Peyer's patch (tissue), 4 donors: ENCODE data around the gene PRKCZ. TPM values are rescaled to one million over a fixed set of nuclear protein-coding genes. Genes with fewer than 3 reads are reported as not detected.

Experiments
- DNase-seq, 3 donors: peaks; one replicate each; pipeline ENCODE4 v3.0.0-alpha.2; 2017 to 2019
- H3K27ac ChIP-seq, 4 donors: fragments of 200-600 bp; sonication (generic); one replicate each; pipeline ENCODE4 v1.5.1; 2016 to 2019
- H3K27me3 ChIP-seq, 2 donors: fragments of 200-600 bp; sonication (generic); one replicate each; pipeline ENCODE4 v1.5.1; 2019
- H3K36me3 ChIP-seq, 3 donors: fragments of 200-600 bp; sonication (generic); one replicate each; pipeline ENCODE4 v1.5.1; 2016 to 2019
- H3K4me1 ChIP-seq, 4 donors: fragments of 200-600 bp; sonication (generic); one replicate each; pipeline ENCODE4 v1.5.1; 2016 to 2019
- H3K4me3 ChIP-seq, 4 donors: fragments of 200-600 bp; sonication (generic); 1 replicate in 3 of 4; 2 replicates in 1 of 4; pipeline ENCODE4 v1.5.1; 2016 to 2019; ENCODE audit warnings: mild to moderate bottlenecking in 1 of 4
- H3K9me3 ChIP-seq, 4 donors: fragments of 200-600 bp; sonication (generic); one replicate each; pipeline ENCODE4 v1.5.1; 2016 to 2019; ENCODE audit warnings: mild to moderate bottlenecking in 1 of 4
- POLR2A ChIP-seq, 2 donors: fragments of 450-650 bp; IDR thresholded peaks; one replicate each; pipeline ENCODE4 v1.5.1; 2017; ENCODE audit warnings: antibody characterized with exemption in 2 of 2, mild to moderate bottlenecking in 2 of 2, moderate library complexity in 2 of 2
- total RNA-seq, 4 donors: library from RNA; depleted of rRNA; stranded (reverse); fragments of >200 nt; gene quantifications; one replicate each; pipeline ENCODE4 v1.1.0, GENCODE V29; 2016
- TF ChIP-seq, protein P1 (sequence below), 6 experiments: fragments of 450-650 bp in 4 of 6; fragments of 200-600 bp in 2 of 6; sonication (generic) in 1 of 6; IDR thresholded peaks; one replicate each; pipeline ENCODE4 v1.5.1; 2017 to 2019; ENCODE audit warnings: antibody characterized with exemption in 6 of 6, mild to moderate bottlenecking in 3 of 6, moderate library complexity in 1 of 6

Gene PRKCZ
- total RNA-seq, 4 donors from 2014 or later = 51.2 to 105 (median 93.6) TPM

DNA sequence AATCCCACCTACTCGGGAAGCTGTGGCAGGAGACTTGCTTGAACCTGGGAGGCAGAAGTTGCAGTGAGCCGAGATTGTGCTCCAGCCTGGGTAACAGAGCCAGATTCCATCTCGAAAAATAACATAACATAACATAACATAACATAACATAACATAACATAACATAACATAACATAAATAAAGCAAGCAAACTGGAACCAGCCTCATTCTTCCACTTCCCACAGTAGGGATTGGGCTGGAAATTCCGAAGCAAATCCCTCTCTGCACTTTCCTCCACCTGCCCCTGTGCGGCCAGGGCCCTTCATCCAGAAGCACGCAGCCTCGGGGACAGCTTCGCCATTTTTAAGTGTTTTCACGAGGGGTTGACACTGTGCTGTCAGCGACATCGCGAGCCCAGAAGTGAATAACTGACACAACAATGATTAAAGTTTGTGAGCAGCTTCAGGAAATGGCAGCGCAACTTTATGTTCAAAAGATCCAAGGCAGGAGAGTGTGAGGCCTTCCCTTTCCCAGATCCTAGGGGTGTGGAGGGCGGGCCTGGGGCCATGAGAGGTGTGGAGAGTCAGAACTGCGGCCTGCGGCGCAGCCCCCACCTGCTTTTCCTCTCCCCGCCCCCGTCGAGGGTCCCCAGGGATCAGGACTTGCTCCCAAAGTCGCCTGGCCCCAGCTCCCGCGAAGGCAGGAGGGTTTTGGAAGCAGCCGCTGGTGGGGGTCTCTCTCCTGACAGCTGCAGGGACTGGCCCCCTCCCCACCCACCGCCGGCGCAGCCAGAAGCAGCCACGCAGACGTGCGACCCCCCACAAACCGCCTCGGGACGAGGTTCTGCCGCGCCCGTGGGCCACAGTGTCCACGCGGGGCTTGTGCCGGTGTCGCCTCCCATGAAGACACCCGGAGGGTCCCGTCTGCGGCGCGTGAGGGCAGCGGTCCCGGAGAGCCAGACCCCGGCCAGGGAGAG lies 31.7 kb upstream of the PRKCZ start:
- DNase-seq = no peak
- H3K36me3 ChIP-seq = no peaks in the 10 kb centered on the region
- peaks cover 0 to 3% (median 0%) of the 10 kb centered on the region in 4 donors for H3K9me3 ChIP-seq
- no peak for TF ChIP-seq POLR2A (IDR thresholded peaks at IDR 0.05)
- TF ChIP-seq, protein P1, sequence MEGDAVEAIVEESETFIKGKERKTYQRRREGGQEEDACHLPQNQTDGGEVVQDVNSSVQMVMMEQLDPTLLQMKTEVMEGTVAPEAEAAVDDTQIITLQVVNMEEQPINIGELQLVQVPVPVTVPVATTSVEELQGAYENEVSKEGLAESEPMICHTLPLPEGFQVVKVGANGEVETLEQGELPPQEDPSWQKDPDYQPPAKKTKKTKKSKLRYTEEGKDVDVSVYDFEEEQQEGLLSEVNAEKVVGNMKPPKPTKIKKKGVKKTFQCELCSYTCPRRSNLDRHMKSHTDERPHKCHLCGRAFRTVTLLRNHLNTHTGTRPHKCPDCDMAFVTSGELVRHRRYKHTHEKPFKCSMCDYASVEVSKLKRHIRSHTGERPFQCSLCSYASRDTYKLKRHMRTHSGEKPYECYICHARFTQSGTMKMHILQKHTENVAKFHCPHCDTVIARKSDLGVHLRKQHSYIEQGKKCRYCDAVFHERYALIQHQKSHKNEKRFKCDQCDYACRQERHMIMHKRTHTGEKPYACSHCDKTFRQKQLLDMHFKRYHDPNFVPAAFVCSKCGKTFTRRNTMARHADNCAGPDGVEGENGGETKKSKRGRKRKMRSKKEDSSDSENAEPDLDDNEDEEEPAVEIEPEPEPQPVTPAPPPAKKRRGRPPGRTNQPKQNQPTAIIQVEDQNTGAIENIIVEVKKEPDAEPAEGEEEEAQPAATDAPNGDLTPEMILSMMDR (IDR thresholded peaks at IDR 0.05) = no peak
- peaks cover 0 to 8% (median 3%) of the 10 kb centered on the region in 4 donors for H3K4me1 ChIP-seq
- no peak overlapping the region for H3K27ac ChIP-seq
- H3K27me3 ChIP-seq = peaks cover 0 to 29% of the 10 kb centered on the region in 2 donors
- no peak overlapping the region for H3K4me3 ChIP-seq

DNA sequence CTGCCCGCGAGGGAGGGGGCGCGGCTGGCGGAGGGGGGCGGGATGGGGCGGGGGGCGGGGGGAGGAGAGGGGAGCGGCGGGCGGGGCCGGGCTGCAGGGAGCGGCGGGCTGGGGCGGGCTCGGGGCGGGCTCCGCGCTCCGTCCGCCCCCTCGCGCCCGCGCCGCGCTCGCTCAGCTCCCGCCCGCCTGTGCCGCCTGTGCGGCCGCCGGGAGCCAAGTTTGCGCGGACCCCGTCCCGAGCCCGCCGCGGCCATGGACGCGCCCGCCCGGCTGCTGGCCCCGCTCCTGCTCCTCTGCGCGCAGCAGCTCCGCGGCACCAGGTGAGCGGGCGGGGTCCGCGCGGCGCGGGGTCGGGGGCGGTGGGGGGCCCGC lies 31.1 kb upstream of the PRKCZ start, which contains the start of gene GABRD:
GABRD (plus strand) TSS at position 174 of the 372 bp plus-strand sequence; CDS start at position 253, 79 bp downstream.
- Histone ChIP-seq H3K27me3 (peaks cover 0 to 29% of the 10 kb centered on the region in 2 donors), H3K4me3 (peak within 1 kb of the TSS in 3 of 4 donors; percentile 18 to 46 (median 27)), H3K9me3 (peaks cover 0 to 3% (median 0%) of the 10 kb centered on the region in 4 donors), H3K4me1 (peaks cover 0 to 8% (median 3%) of the 10 kb centered on the region in 4 donors), H3K27ac (no peak within 1 kb of the TSS), H3K36me3 (no peaks in the 10 kb centered on the region)
- DNase-seq = no peak
- TF ChIP-seq, protein P1 (IDR thresholded peaks at IDR 0.05) = no peak
- no peak for TF ChIP-seq POLR2A (IDR thresholded peaks at IDR 0.05)

DNA sequence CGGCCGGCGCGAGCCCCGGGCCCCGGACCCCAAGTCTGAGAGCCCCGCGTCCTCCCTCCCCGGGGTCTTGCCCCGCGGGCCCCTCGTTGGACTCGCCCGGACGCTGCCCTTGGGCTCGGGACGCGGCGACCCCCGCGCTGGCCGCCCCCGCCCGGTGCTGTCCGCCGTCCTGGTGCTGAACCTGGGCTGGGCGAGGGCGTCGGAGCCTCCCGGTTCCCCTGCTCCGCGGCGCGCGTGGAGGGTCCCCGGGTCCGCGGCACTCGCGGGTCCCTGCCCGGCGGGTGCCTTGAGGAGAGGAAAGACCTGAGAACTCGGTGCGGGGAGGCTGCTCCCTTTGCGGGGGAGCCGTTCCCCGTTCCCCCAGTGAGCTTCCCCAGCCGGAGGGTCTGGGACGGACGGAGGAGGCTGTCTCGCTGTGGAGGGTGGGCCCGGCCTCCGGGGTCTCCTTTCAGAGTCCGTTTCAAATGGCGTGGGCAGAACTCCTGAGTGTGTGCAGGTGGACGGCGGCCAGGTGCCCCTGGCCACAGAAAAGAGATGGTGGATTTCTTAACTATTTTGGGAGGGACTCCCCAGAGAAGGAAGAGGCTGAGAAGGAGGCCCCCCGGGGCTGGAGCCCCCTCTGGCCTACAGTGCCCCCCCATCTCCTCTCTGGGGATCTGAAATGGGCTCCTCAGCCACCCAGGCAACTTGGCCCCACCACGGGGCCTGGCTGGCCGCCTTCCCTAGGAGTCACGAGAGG lies 30.5 kb upstream of the PRKCZ start:
- Histone ChIP-seq H3K4me1 (peaks cover 0 to 8% (median 3%) of the 10 kb centered on the region in 4 donors), H3K27ac (no peak overlapping the region), H3K9me3 (peaks cover 0 to 3% (median 0%) of the 10 kb centered on the region in 4 donors), H3K4me3 (peak overlapping the region in 3 of 4 donors; percentile 18 to 46 (median 27)), H3K27me3 (peaks cover 0 to 29% of the 10 kb centered on the region in 2 donors), H3K36me3 (no peaks in the 10 kb centered on the region)
- no peak for DNase-seq
- TF ChIP-seq, protein P1 (IDR thresholded peaks at IDR 0.05) = no peak
- TF ChIP-seq POLR2A (IDR thresholded peaks at IDR 0.05) = no peak

DNA sequence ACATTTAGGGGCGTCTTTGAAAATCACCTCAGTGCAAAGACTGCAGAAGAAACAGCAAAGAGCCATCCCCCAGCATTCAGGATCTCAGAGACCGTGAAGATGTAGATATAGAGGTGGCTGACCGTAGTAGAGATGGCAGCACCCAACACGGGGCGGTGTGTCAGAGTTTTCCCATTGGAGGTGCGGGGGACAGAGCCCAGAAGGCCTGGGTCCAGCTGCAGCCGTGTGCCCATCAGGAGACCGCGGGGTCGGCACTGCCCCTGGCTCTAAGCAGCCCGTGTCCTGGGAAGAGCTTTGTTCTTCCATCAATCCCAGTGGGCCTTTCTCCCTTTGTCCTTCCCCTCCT lies 29.9 kb upstream of the PRKCZ start:
- Histone ChIP-seq H3K27ac (no peak overlapping the region), H3K9me3 (peaks cover 0 to 3% (median 0%) of the 10 kb centered on the region in 4 donors), H3K4me1 (peaks cover 0 to 10% (median 3%) of the 10 kb centered on the region in 4 donors), H3K27me3 (peaks cover 0 to 29% of the 10 kb centered on the region in 2 donors), H3K36me3 (no peaks in the 10 kb centered on the region), H3K4me3 (no peak overlapping the region)
- no peak for DNase-seq
- no peak for TF ChIP-seq POLR2A (IDR thresholded peaks at IDR 0.05)
- TF ChIP-seq, protein P1 (IDR thresholded peaks at IDR 0.05) = no peak

DNA sequence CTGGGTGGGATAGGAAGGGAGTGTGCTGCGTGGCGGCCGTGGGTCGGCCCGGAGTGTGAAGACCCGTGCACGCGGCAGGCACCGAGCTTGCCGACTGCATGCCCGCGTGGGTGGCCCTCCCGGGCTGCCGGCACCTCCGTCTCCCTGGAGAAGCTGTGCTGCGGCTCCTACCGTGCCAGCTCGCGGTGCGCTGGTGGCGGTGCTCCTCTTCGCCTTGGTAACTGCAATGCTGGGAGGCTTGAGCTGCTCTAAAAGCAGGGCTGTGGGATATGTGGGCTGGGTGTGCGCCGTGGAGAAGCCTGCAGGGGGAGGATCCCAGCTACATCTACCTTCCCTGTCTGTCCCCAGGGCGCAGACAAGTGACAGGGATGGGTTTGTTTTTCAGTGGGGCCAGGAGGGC lies 28.7 kb upstream of the PRKCZ start:
- Histone ChIP-seq H3K36me3 (no peaks in the 10 kb centered on the region), H3K9me3 (peaks cover 0 to 3% (median 0%) of the 10 kb centered on the region in 4 donors), H3K4me1 (peaks cover 0 to 21% (median 3%) of the 10 kb centered on the region in 4 donors), H3K4me3 (no peak overlapping the region), H3K27ac (no peak overlapping the region), H3K27me3 (peaks cover 0 to 29% of the 10 kb centered on the region in 2 donors)
- no peak for TF ChIP-seq POLR2A (IDR thresholded peaks at IDR 0.05)
- TF ChIP-seq, protein P1 (IDR thresholded peaks at IDR 0.05) = no peak
- DNase-seq = no peak
